Limb (tissue), 2 donors: ENCODE results near the gene SMYD2.
A peak's percentile ranks its signal among the peaks of the same experiment; 100 is the strongest.

Experiments
- DNase-seq, 2 donors: peaks; one replicate each; pipeline ENCODE4 v3.0.0-alpha.2; 2016; ENCODE audit errors: extremely low spot score in 2 of 2

SMYD2 gene

GRCh38 chr1:214360525-214361164 is 79.7 kb downstream of the SMYD2 start:
- no peak for DNase-seq

DNA sequence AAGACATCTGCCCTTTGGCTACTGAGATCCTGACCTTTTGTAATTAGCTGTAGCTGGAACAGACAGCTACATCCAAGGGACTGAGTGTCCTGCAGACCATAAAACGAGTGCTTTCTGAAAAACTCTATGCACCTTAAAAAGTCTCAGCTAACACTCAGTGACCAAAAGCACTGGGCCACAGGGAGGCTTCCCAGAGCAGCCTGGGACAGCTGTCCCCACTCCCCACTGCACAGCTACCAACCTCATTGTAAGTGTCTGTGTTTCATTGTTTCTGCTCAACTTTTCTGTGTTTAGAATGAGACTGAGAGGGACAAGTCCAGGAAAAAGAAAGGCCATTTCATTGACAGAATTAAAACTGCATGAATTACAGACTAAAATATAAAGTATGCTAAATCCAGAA is 80.7 kb downstream of the SMYD2 start:
- DNase-seq = no peak

DNA sequence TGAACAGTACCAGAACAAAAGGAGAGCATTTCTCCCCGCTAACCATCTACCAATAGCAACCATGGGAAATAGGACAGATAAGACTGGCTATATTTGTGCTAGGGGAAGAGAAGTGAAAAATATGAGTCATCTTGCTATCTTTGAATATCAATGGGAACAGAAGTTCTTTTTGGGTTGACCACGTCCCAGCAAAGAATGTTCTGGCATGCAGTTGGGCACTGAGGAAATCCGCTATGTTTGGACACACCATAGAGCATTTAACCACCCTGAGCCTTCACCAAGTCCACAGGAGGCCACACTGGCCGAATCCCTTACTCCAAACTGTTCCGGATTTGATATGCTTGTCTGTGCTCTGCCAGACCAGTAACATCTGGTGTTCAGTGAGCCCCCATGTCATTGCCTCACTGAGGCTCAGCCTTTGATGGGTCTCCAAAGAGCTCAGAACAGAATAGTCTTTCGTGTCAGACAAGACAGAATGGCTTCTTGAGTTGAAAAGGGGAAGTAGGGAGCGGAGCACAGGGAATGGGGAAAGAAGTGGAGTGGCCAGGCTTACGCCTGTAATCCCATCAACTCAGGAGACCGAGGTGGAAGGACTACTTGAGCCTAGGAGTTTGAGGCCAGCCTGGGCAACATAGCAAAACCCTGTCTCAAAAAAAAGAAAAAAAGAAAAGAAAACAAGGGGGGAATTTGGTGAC is 81.4 kb downstream of the SMYD2 start:
- no peak for DNase-seq

DNA sequence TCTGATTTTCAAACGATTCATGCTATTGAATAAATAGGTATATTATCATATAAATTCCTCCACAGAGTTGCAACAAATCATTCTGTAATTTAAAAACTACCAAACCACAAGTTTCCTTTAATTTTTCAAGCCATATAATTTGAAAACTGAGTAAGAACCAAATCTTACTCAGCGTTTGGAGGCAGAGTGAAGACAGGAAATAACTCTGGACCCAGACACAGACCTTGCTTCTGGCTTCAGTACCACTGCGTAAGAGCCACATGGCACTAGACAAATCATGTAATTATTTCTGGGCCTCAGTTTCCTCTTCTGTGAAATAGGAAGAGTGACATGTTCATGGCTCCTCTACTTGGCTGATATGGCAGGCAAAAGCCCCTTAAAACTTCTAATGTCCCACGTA is 82.4 kb downstream of the SMYD2 start:
- DNase-seq = no peak

GRCh38 chr1:214364386-214364785 is 83.4 kb downstream of the SMYD2 start:
- DNase-seq = peak in 1 of 2 donors; percentile 38

- no peak for DNase-seq
Observed at GRCh38 chr1:214364786-214365295, 83.9 kb downstream of the SMYD2 start.

DNA sequence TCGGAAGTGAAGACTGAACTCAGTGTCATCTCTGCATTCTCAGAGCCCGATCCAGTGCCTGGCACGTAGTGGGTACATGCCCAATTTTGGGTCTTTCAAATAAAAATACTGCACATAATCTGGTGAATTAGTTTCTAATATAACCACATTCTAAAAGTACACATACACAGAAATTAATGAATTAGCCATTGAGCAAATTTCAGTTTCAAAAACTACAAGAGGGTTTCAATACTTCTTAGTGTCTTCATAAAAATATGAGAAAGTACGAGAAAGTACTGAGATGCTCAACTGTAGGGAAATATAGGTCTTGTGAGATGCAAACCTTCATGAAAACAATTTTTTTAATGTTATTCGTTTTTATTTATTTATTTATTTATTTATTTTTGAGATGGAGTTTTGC is 86.9 kb downstream of the SMYD2 start:
- no peak for DNase-seq

DNA sequence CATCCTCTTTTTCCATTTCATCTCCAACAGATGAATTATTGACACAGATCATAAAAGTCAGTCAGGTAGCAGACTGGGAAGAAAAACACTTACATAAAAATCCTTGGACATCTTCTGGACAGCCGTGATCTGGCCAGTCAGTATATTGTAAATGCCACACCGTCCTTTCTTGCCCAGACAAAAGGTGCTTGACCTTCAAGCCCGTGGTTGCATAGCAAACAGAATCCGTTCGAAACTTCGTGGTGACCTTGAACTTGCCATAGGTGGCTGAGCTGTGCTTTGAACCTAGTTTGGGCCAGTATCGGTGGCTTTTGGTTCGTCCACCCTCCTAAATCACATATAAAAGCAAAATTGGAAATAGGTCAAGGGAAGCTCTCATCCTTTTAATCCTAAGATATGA is 88.4 kb downstream of the SMYD2 start:
- no peak for DNase-seq

DNA sequence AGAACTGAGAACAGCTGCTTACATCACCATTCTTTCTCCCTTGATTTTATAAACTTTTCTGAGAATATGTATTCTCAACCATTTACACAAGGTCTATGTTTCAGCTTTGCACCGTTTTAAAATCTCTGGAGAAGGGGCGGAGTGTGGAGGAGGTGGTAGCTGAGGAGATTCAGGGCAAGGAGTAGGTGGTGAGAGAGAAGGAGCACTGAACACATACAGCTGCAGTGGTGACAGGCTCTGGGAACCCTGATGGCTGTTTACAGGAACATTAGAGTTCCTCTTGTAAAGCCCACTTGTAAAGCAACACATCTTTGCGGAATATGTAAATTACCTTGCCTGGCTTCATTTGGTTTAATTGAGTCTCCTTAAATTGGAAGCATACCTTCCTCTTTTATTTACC is 89.7 kb downstream of the SMYD2 start:
- DNase-seq = no peak

- DNase-seq = no peak
Observed at GRCh38 chr1:214372092-214372491, 91.1 kb downstream of the SMYD2 start.

- no peak for DNase-seq
Observed at GRCh38 chr1:214377485-214377884, 96.5 kb downstream of the SMYD2 start.

- no peak for DNase-seq
Observed at GRCh38 chr1:214377886-214378285, 96.9 kb downstream of the SMYD2 start.

GRCh38 chr1:214378492-214378891 is 97.5 kb downstream of the SMYD2 start:
- DNase-seq = no peak

DNA sequence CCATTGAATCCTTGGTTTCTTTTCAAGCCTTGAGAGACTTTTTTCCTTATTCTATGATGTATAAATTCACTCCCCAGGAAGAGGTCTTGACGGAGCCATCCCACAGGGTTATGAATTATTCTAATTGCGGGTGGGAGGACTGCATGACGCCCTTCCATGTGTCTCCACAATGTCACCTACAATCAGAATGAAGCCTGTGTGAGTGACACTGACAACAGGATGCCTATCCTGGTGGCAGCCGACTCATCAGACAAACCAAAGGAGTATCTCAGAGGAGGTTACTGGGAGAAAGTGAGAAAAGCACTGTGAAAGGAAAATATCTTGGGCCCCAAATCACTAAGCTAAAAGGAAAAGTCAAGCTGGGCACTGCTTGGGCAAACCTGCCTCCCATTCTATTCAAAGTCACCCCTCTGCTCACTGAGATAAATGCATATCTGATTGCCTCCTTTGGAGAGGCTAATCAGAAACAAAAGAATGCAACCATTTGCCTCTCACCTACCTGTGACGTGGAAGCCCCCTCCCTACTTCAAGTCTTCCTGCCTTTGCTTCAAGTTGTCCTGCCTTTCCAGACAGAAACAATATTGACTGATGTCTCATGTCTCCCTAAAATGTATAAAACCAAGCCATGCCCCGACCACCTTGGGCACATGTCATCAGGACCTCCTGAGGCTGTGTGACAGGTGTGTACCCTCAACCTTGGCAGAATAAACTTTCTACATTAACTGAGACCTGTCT is 98.4 kb downstream of the SMYD2 start:
- no peak for DNase-seq

- DNase-seq = no peak
Observed at GRCh38 chr1:214380396-214380795, 99.4 kb downstream of the SMYD2 start.

GRCh38 chr1:214380986-214381695 is 100.2 kb downstream of the SMYD2 start:
- no peak for DNase-seq

- DNase-seq = no peak
Observed at GRCh38 chr1:214383381-214384372, 102.7 kb downstream of the SMYD2 start.

DNA sequence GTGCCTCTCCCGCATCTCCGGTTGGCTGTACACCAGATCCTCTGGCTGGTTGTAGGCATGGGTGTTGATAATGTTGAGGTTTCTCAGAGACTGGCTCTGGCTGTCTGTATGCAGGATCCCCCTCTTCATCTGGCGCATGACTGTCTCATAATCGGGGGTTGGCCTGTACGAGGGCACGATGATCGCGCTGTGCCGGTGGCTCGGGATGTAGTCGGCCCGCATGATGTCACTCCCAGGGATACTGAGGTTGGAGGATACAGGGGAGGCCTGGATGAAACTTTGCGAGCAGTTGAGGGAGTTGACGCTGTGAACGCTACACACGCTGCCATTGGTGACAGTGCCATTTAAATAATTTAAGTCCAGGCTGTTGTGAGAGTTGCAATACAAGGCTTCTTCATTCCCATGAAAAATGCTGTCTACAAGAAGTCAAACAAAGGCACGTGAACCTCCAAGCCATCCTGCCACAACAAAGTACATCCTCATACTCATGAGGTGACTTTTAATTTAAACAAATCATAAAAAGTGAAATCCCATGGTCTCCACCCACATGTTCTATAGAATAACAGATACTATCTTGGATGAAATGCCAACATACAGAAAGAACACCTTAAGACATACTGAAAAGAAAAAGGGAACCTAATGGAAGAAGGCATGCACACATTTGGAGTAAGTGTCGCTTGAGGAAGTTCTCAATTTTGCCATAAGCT is 103.6 kb downstream of the SMYD2 start:
- no peak for DNase-seq

- DNase-seq = no peak
Observed at GRCh38 chr1:214385428-214385827, 104.5 kb downstream of the SMYD2 start.

GRCh38 chr1:214386333-214386732 is 105.4 kb downstream of the SMYD2 start:
- DNase-seq = no peak
